SK-N-MC (cell line): ENCODE results near the gene AP4M1.

Experiments
- DNase-seq: peaks from one replicate; pipeline ENCODE4 v3.0.0-alpha.2; 2011; ENCODE audit warnings: low read depth, low spot score
- H3K27ac ChIP-seq: fragments of 200-600 bp; sonication (generic); 2 replicates; pipeline ENCODE4 v1.5.1; 2016; ENCODE audit warnings: mixed run types
- H3K36me3 ChIP-seq: fragments of 200-600 bp; sonication (generic); 2 replicates; pipeline ENCODE4 v1.6.1; 2017; ENCODE audit warnings: antibody characterized with exemption, low read length, mixed read lengths; ENCODE audit not compliant: insufficient read depth
- H3K4me3 ChIP-seq: fragments of 200-600 bp; sonication (generic); 2 replicates; pipeline ENCODE4 v1.5.1; 2016
- H3K9ac ChIP-seq: fragments of 200-600 bp; sonication (generic); 2 replicates; pipeline ENCODE4 v1.8.0; 2017; ENCODE audit warnings: mixed run types, mixed read lengths; ENCODE audit not compliant: insufficient read length
- H3K9me3 ChIP-seq: fragments of 200-600 bp; sonication (generic); 2 replicates; pipeline ENCODE4 v1.6.1; 2017; ENCODE audit warnings: low read depth, mild to moderate bottlenecking, antibody characterized with exemption, low read length, moderate library complexity, mixed read lengths
- EZH2 ChIP-seq: fragments of 200-600 bp; sonication (generic); IDR thresholded peaks from one replicate; pipeline ENCODE4 v1.6.1; 2017; ENCODE audit warnings: antibody characterized with exemption
- FOXP2 ChIP-seq: optimal IDR thresholded peaks from 2 replicates; pipeline ENCODE3; 2011; ENCODE audit warnings: mild to moderate bottlenecking, moderate library complexity; ENCODE audit not compliant: insufficient read depth; ENCODE audit errors: extremely low read length, control extremely low read depth
- POLR2AphosphoS5 ChIP-seq: IDR thresholded peaks from 2 replicates; pipeline ENCODE4 v1.6.1; 2012; ENCODE audit warnings: mild to moderate bottlenecking, low read depth, low read length, borderline replicate concordance

The AP4M1 gene

GRCh38 chr7:100147278-100147677 is 45.8 kb downstream of the AP4M1 start:
- no peak for DNase-seq
- Histone ChIP-seq H3K27ac (no peak overlapping the region), H3K4me3 (no peak overlapping the region), H3K9ac (no peak overlapping the region), H3K36me3 (no peaks in the 10 kb centered on the region; the same call in 1 of the 2 replicates), H3K9me3 (no peaks in the 10 kb centered on the region)
- TF ChIP-seq EZH2 (no peak), FOXP2 (no peak), POLR2AphosphoS5 (no peak)

GRCh38 chr7:100148225-100148558 is 46.7 kb downstream of the AP4M1 start:
- H3K9me3 ChIP-seq = no peaks in the 10 kb centered on the region
- H3K36me3 ChIP-seq = peaks cover 5% of the 10 kb centered on the region; the same call in 1 of the 2 replicates
- H3K27ac ChIP-seq = peak overlapping the region; percentile 92
- DNase-seq = no peak
- H3K4me3 ChIP-seq = peak overlapping the region; percentile 90
- peak overlapping the region; percentile 78 for H3K9ac ChIP-seq
- TF ChIP-seq POLR2AphosphoS5 (no peak), EZH2 (no peak), FOXP2 (no peak)

- TF ChIP-seq FOXP2 (no peak), EZH2 (no peak), POLR2AphosphoS5 (peak; percentile 94)
- Histone ChIP-seq H3K4me3 (peak within 1 kb of the TSS; percentile 90), H3K36me3 (peaks cover 10% of the 10 kb centered on the region; the same call in 1 of the 2 replicates), H3K9ac (peak within 1 kb of the TSS; percentile 90), H3K9me3 (no peaks in the 10 kb centered on the region), H3K27ac (peak within 1 kb of the TSS; percentile 92)
- peak; percentile 95 for DNase-seq
These were observed 47.3 kb downstream of the AP4M1 start, which contains the start of gene LAMTOR4 for GRCh38 chr7:100148559-100149328. Gene LAMTOR4 (plus strand): TSS chr7:100148918. CDS start chr7:100148973, 55 bp downstream.

GRCh38 chr7:100152404-100152803 is 51.0 kb downstream of the AP4M1 start:
- no peak for DNase-seq
- Histone ChIP-seq H3K9ac (no peak overlapping the region), H3K36me3 (peaks cover 32% of the 10 kb centered on the region; the same call in 1 of the 2 replicates), H3K9me3 (no peaks in the 10 kb centered on the region), H3K27ac (no peak overlapping the region), H3K4me3 (no peak overlapping the region)
- no peak for TF ChIP-seq FOXP2

- Histone ChIP-seq H3K36me3 (peaks cover 32% of the 10 kb centered on the region; the same call in 1 of the 2 replicates), H3K9ac (no peak overlapping the region), H3K27ac (no peak overlapping the region), H3K9me3 (no peaks in the 10 kb centered on the region), H3K4me3 (no peak overlapping the region)
- TF ChIP-seq FOXP2 (no peak), EZH2 (no peak), POLR2AphosphoS5 (peak; percentile 27; the same call in 1 of the 2 replicates)
- DNase-seq = no peak
These were observed 51.7 kb downstream of the AP4M1 start for GRCh38 chr7:100152937-100153666.

GRCh38 chr7:100153708-100154535 is 52.5 kb downstream of the AP4M1 start:
- Histone ChIP-seq H3K27ac (peak overlapping the region; percentile 50), H3K36me3 (peaks cover 32% of the 10 kb centered on the region; the same call in 1 of the 2 replicates), H3K9me3 (no peaks in the 10 kb centered on the region), H3K4me3 (no peak overlapping the region), H3K9ac (no peak overlapping the region)
- no peak for DNase-seq
- TF ChIP-seq POLR2AphosphoS5 (0 out of 2 replicates have a peak, but pooled peaks have one; percentile 8), FOXP2 (no peak), EZH2 (no peak)

- no peak overlapping the region for H3K4me3 ChIP-seq
- peaks cover 32% of the 10 kb centered on the region; the same call in 1 of the 2 replicates for H3K36me3 ChIP-seq
- no peaks in the 10 kb centered on the region for H3K9me3 ChIP-seq
- no peak overlapping the region; the same call in 1 of the 2 replicates for H3K27ac ChIP-seq
- no peak for DNase-seq
- TF ChIP-seq FOXP2 (no peak), POLR2AphosphoS5 (peak; percentile 29), EZH2 (no peak)
- H3K9ac ChIP-seq = no peak overlapping the region
These were observed 53.4 kb downstream of the AP4M1 start for GRCh38 chr7:100154651-100155491.
